Muscle layer of duodenum (tissue), 2 donors: ENCODE results near the gene ESRRG.

Experiments
- H3K27ac ChIP-seq: one replicate; pipeline ENCODE4 v1.7.0; 2013; ENCODE audit warnings: mild to moderate bottlenecking, low read length
- H3K27me3 ChIP-seq: one replicate; pipeline ENCODE4 v1.7.0; 2013; ENCODE audit warnings: low read depth, mild to moderate bottlenecking, control low read depth, low read length
- H3K36me3 ChIP-seq, 2 donors: one replicate each; pipeline ENCODE4 v1.7.0; 2013; ENCODE audit warnings: low read length in 2 of 2, control low read depth in 1 of 2, mild to moderate bottlenecking in 1 of 2; ENCODE audit not compliant: insufficient read depth in 2 of 2, control insufficient read depth in 1 of 2
- H3K4me1 ChIP-seq, 2 donors: one replicate each; pipeline ENCODE4 v1.7.0; 2013; ENCODE audit warnings: low read length in 2 of 2, mild to moderate bottlenecking in 2 of 2, control low read depth in 1 of 2, moderate library complexity in 1 of 2; ENCODE audit not compliant: insufficient read depth in 2 of 2, control insufficient read depth in 1 of 2
- H3K4me3 ChIP-seq, 2 donors: one replicate each; pipeline ENCODE4 v1.7.0; 2013; ENCODE audit warnings: low read length in 2 of 2, low read depth in 1 of 2, mild to moderate bottlenecking in 1 of 2
- H3K9me3 ChIP-seq, 2 donors: one replicate each; pipeline ENCODE4 v1.7.0; 2013; ENCODE audit warnings: low read length in 2 of 2, control low read depth in 1 of 2, mild to moderate bottlenecking in 1 of 2; ENCODE audit not compliant: control insufficient read depth in 1 of 2
- donor health status: healthy.

ESRRG gene

GRCh38 chr1:216498277-216498676, 225.0 kb downstream of the ESRRG start:
- no peaks in the 10 kb centered on the region for H3K4me1 ChIP-seq
- no peaks in the 10 kb centered on the region for H3K9me3 ChIP-seq
- H3K27ac ChIP-seq, result no peak overlapping the region
- no peaks in the 10 kb centered on the region for H3K36me3 ChIP-seq
- H3K4me3 ChIP-seq, result no peak overlapping the region
- no peaks in the 10 kb centered on the region for H3K27me3 ChIP-seq

DNA sequence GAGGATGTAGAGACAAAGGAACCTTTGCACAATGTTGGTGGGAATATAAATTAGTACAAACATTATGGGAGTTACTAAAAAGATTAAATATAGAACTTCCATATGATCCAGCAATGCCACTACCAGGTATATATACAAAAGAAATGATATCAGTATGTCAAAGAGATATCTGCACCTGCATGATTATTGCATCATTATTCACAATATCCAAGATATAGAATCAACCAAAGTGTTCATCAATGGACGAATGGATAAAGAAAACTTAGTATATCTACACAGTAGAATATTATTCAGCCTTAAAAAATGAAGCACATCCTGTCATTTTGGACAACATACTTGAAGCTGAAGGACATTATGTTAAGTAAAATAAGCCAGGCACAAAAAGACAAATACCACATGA, 238.2 kb downstream of the ESRRG start:
- H3K9me3 ChIP-seq, result no peaks in the 10 kb centered on the region
- no peak overlapping the region for H3K27ac ChIP-seq
- H3K36me3 ChIP-seq, result no peaks in the 10 kb centered on the region
- H3K27me3 ChIP-seq, result no peaks in the 10 kb centered on the region
- H3K4me1 ChIP-seq, result no peaks in the 10 kb centered on the region
- H3K4me3 ChIP-seq, result no peak overlapping the region

DNA sequence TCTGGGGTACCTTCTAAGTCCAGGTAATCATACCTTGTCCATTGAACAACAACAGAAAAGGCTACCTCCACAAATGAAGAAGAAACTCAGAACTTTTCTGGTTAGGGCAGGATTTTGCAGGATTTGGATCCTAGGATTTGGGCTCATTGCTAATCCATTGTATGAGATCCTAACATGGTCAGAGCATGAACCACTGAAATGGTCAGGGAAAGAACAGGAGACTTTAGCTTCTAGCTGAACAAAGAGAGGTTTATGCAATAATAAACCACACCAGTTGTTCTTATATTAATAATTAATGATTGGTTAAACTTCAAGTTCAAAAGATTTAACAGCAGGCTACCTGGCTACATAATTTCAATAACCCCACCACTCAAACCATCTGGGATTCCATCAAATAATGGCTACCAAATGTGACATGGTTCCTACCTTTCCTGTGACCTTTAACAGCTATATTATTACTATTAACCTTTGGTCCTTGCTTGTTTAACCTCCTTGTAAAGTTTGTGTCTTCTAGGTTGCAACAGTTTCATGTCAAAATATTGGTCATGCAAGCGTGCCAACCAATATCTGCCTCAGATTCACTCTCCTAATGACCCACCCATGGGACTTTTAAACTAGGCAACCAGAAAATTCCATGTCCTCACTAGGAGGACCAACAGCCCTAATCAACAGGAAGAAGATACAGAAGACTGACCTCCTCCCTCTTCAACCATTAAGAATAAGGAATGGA, 239.4 kb downstream of the ESRRG start:
- H3K27me3 ChIP-seq, result no peaks in the 10 kb centered on the region
- no peak overlapping the region for H3K4me3 ChIP-seq
- H3K4me1 ChIP-seq, result no peaks in the 10 kb centered on the region
- no peaks in the 10 kb centered on the region for H3K9me3 ChIP-seq
- H3K27ac ChIP-seq, result no peak overlapping the region
- no peaks in the 10 kb centered on the region for H3K36me3 ChIP-seq

DNA sequence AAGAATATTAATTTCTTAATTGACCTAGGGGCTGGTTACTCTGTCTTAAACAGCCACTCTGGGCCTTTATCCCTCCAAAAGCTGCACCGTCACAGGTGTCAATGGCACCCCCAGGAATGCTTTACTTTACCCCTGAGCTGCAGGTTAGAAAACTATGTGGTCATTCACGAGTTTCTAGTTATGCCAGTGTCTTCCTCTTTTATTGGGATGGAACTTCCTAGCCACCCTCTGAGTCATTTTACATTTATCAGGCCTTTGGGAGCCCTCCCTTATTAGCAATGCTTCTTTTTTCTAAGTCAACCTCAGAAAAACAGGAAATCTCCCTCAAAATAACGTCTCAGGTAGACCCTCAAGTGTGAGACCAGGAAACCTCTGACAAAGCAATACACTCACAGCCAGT, 240.6 kb downstream of the ESRRG start:
- Histone ChIP-seq H3K27ac (no peak overlapping the region), H3K4me1 (no peaks in the 10 kb centered on the region), H3K36me3 (no peaks in the 10 kb centered on the region), H3K4me3 (no peak overlapping the region), H3K27me3 (no peaks in the 10 kb centered on the region), H3K9me3 (no peaks in the 10 kb centered on the region)

DNA sequence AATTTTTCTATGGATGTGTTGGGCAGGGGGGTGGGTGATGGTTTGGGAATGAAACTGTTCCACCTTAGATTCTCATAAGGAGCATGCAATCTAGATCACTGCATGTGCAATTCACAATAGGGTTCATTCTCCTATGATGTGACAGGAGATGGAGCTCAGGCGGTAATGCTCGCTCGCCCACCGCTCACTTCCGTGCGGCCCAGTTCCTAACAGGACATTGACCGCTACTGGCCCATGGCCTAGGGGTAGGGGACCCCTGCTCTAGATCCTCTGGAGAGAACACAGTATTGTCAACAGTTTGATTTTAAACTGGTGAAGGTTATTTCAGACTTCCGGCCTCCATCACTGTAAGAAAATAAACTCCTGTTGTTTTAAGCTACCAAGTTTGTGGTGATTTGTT, 245.0 kb downstream of the ESRRG start:
- Histone ChIP-seq H3K27ac (no peak overlapping the region), H3K36me3 (no peaks in the 10 kb centered on the region), H3K4me3 (no peak overlapping the region), H3K9me3 (no peaks in the 10 kb centered on the region), H3K27me3 (no peaks in the 10 kb centered on the region), H3K4me1 (no peaks in the 10 kb centered on the region)

DNA sequence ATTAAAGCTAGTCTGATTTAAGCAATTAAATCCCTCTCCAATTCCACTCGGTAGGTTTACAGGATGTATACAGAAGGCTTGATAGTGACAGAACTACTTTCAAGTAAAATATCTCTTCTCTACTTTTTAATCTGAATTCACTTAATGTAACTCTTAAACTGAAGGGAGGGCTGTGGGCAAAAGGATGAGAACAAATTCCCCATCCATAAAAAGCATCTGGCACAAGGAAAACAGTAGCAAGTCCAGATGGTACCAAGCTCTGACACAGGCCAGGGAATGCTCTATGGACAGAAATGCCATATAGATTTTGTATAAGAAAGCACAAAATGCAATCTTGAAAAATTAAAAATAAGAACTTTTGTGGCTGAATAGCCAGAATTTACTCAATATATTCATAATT, 246.9 kb downstream of the ESRRG start:
- Histone ChIP-seq H3K27ac (no peak overlapping the region), H3K27me3 (no peaks in the 10 kb centered on the region), H3K36me3 (no peaks in the 10 kb centered on the region), H3K4me1 (no peaks in the 10 kb centered on the region), H3K4me3 (no peak overlapping the region), H3K9me3 (no peaks in the 10 kb centered on the region)

GRCh38 chr1:216475659-216476276, 247.5 kb downstream of the ESRRG start:
- H3K9me3 ChIP-seq, result no peaks in the 10 kb centered on the region
- no peaks in the 10 kb centered on the region for H3K36me3 ChIP-seq
- no peak overlapping the region for H3K4me3 ChIP-seq
- H3K27me3 ChIP-seq, result no peaks in the 10 kb centered on the region
- H3K4me1 ChIP-seq, result no peaks in the 10 kb centered on the region
- H3K27ac ChIP-seq, result no peak overlapping the region

DNA sequence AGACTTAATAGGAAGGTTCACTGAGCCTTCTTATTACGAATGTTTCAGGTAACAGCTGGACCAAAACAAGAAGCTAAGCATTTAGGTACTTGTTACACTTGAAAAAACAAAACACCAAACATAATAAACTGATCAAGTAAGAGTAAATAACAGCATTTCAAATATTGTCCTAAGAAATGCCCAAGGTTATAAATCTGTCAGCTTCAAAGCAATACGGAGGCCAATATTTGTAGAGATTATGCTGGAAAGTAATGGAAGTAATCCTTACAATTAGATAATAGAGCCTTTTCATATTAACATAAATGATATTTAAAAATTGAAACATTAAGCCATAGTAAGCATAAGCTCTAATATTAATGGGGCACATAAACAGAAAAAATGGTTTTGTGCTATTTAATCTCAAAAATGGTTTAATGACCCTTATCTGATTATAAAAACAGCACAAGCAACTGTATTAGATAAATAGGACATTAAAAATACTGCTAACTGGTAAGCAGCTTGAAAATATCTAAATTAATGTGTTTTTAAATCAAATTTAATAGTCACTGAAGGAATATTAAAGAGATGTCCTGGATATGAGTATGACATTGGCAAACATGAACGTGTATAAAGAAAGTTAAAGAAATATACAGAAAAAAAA, 256.9 kb downstream of the ESRRG start:
- no peaks in the 10 kb centered on the region for H3K27me3 ChIP-seq
- H3K9me3 ChIP-seq, result no peaks in the 10 kb centered on the region
- H3K36me3 ChIP-seq, result no peaks in the 10 kb centered on the region
- H3K4me3 ChIP-seq, result no peak overlapping the region
- no peak overlapping the region for H3K27ac ChIP-seq
- peaks cover 0 to 5% of the 10 kb centered on the region in 2 donors for H3K4me1 ChIP-seq

- no peak overlapping the region for H3K4me3 ChIP-seq
- no peaks in the 10 kb centered on the region for H3K27me3 ChIP-seq
- peaks cover 0 to 5% of the 10 kb centered on the region in 2 donors for H3K4me1 ChIP-seq
- no peak overlapping the region for H3K27ac ChIP-seq
- no peaks in the 10 kb centered on the region for H3K36me3 ChIP-seq
- H3K9me3 ChIP-seq, result no peaks in the 10 kb centered on the region
These were observed 258.7 kb downstream of the ESRRG start for GRCh38 chr1:216464489-216464888.

DNA sequence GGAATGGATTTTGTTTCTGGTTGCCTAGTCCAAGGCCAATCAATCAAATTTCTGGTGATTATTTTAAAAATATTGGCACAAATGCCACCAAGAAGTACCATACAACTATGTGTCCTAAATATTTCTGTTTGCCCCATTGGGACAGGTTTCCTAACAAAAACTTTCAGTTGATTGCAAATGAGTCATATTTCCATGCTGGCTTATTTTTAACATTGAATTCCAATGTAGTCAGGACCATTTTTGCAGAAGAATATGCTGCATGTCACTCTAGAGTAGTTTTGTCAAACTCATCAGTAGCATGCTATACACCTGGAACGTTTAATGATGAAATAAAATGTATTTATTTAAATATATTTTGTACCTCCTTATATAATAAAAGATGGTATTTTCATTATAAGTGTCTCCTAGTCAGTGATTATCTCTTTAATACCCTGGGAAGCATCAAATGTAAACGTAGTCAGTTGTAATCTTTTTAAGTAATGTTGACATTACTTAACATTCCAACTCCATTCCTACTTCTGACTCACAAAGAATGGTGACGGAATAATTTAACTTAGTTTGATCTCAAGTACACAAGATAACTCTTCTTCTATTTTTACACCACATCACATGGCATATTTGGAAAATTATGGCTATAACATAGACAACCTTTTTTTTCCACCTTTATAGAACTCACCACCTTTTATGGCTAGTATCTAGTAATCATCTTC, 261.0 kb downstream of the ESRRG start:
- H3K4me1 ChIP-seq, result peaks cover 0 to 5% of the 10 kb centered on the region in 2 donors
- no peak overlapping the region for H3K4me3 ChIP-seq
- H3K36me3 ChIP-seq, result no peaks in the 10 kb centered on the region
- H3K27me3 ChIP-seq, result no peaks in the 10 kb centered on the region
- no peaks in the 10 kb centered on the region for H3K9me3 ChIP-seq
- H3K27ac ChIP-seq, result no peak overlapping the region

DNA sequence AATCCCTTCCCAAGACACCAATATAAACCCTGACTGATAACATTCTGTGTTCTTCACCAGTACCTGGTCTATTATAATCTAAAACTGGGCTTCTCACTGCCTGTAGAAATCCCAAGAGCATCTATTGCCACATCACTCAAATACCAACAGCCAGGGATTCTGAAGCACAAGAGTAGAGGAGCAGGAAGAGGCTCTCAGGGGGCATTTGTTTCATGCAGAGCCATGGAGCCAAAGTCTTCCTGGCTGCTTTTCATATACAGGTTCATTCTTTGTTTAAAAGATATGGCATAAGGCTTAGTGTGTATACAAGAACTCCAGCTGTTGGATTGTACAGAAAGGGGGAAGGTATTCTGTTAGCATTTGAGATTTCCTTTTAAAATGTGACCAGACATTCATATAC, 261.8 kb downstream of the ESRRG start:
- Histone ChIP-seq H3K9me3 (no peaks in the 10 kb centered on the region), H3K4me1 (peaks cover 0 to 5% of the 10 kb centered on the region in 2 donors), H3K36me3 (no peaks in the 10 kb centered on the region), H3K27me3 (no peaks in the 10 kb centered on the region), H3K27ac (no peak overlapping the region), H3K4me3 (no peak overlapping the region)
